ENCODE measurements around the gene ABCA5.

- TF ChIP-seq MEF2A (IDR thresholded peaks at IDR 0.05; ENCODE audit: insufficient read depth, low read depth, low read length) (no peak), CHD2 (IDR thresholded peaks at IDR 0.05; ENCODE audit: borderline replicate concordance, low read depth, low read length) (no peak)
These were observed 58.4 kb downstream of the ABCA5 start for GRCh38 chr17:69268543-69269014.

All from GM12878 (cell line).